Measurements from ENCODE around the gene ATP6V1G2. TPM values are rescaled to one million over a fixed set of nuclear protein-coding genes. Genes with fewer than 3 reads are reported as not detected.

The ATP6V1G2 gene
- total RNA-seq, 4 donors from 2014 or later = 0.82 to 0.95 TPM; not detected in 2

DNA sequence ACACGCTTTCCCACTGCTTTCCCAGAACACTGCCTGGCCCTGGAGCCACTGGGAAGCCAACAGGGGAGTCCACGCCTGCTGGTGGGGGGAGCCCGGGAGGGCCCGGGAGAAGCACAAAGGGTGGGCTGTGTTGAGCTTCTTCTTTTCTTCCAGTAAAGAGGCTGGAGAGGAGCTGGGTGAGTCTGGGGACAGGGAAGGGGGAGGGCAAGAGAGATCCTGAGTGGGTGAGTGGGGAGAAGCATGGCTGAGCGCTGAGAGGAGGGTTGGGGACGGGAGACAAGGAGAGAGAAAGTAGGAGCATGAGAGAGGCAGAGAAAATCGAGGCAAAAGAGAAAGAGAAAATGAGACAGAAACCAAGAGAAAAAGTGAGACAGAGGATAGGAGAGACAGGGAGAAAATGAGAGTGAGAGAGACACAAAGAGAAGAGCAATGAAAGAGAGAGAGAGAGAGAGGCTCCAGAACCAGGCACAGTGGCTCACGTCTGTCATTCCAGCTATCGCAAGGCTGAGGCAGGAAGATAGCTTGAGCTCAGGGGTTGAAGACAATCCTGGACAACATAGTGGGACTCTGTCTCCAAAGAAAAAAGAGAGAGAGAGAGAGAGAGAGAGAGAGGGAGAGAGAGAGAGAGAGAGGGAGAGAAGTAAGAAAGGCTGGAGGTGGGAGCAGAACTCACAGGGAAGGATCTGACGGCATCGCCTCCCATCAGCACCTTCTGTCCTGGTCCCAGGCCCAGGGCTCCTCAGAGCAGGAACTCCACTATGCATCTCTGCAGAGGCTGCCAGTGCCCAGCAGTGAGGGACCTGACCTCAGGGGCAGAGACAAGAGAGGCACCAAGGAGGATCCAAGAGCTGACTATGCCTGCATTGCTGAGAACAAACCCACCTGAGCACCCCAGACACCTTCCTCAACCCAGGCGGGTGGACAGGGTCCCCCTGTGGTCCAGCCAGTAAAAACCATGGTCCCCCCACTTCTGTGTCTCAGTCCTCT is 41.7 kb upstream of the ATP6V1G2 start:
- intact Hi-C loops (cut with DNase I; ENCODE audit: low total_unique reads) (no loop called here), in situ Hi-C loops (cut with MboI; ENCODE audit: low pct_ligation_motif_present in 1 of 4, low pct_unique_long_range_greater_than_20kb in 1 of 4, low sequenced_read_pairs in 3 of 4) (no loop called here)
- WGBS, 2 donors (ENCODE audit: low coverage in 1 of 2) = 59 to 61% methylated on average over 4 to 12 of the region's 12 CpGs
- peaks cover 0 to 21% (median 0%) of the 10 kb centered on the region in 4 donors for H3K4me1 ChIP-seq
- no peaks in the 10 kb centered on the region for H3K27me3 ChIP-seq
- TF ChIP-seq EP300 (IDR thresholded peaks at IDR 0.05; ENCODE audit: low read depth) = no peak
- TF ChIP-seq, protein P1, sequence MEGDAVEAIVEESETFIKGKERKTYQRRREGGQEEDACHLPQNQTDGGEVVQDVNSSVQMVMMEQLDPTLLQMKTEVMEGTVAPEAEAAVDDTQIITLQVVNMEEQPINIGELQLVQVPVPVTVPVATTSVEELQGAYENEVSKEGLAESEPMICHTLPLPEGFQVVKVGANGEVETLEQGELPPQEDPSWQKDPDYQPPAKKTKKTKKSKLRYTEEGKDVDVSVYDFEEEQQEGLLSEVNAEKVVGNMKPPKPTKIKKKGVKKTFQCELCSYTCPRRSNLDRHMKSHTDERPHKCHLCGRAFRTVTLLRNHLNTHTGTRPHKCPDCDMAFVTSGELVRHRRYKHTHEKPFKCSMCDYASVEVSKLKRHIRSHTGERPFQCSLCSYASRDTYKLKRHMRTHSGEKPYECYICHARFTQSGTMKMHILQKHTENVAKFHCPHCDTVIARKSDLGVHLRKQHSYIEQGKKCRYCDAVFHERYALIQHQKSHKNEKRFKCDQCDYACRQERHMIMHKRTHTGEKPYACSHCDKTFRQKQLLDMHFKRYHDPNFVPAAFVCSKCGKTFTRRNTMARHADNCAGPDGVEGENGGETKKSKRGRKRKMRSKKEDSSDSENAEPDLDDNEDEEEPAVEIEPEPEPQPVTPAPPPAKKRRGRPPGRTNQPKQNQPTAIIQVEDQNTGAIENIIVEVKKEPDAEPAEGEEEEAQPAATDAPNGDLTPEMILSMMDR (IDR thresholded peaks at IDR 0.05) = no peak
- no peak for TF ChIP-seq POLR2A (IDR thresholded peaks at IDR 0.05)
- TF ChIP-seq POLR2AphosphoS5 (IDR thresholded peaks at IDR 0.05) = no peak
- no peaks in the 10 kb centered on the region for H3K9me3 ChIP-seq
- DNase-seq = no peak
- peak overlapping the region in 1 of 4 donors; percentile 9 for H3K4me3 ChIP-seq
- no peaks in the 10 kb centered on the region for H3K36me3 ChIP-seq
- peak overlapping the region; percentile 51 to 69 (median 57) for H3K27ac ChIP-seq

DNA sequence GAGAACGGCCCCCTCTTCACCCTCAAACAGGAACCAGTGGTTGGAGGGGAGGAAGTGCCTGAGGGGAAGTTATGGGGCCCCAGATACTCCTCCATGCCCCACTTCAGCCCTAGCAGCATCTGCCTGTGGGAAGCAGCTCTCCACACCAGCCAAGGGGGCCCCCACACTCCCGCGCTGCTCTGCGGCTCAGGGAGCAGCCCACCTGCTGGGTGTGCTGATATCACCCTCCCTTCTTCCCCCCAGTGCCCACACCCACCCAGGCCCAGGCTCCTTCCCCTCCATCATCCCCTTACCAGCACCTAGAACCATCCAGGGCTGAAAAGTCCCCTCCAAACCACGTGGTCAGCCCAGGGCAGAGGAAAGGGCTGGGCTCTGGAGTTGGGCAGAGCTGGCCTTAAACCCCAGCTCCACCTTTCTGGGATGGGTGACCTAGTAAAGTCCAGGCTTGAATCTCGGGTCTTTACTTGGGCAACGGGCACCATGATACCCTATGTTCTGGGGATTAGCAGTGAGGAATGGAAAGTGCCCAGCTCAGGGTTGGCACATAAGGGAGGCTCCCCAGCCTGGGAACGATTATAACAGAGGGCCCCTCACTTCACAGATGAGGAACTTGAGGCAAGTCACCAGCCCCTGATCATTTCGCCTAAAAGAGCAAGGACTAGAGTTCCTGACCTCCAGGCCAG is 40.3 kb upstream of the ATP6V1G2 start:
- H3K4me1 ChIP-seq = peaks cover under 1 to 32% (median 3%) of the 10 kb centered on the region in 4 donors
- in situ Hi-C loops (cut with MboI; ENCODE audit: low pct_ligation_motif_present in 1 of 4, low pct_unique_long_range_greater_than_20kb in 1 of 4, low sequenced_read_pairs in 3 of 4) (no loop called here), intact Hi-C loops (cut with DNase I; ENCODE audit: low total_unique reads) (no loop called here)
- peak overlapping the region; percentile 52 to 69 (median 58) for H3K27ac ChIP-seq
- no peaks in the 10 kb centered on the region for H3K9me3 ChIP-seq
- 64% methylated on average over 9 of the region's 9 CpGs; no CpG with 5 or more reads in 1 of the 2 donors for WGBS, 2 donors (ENCODE audit: low coverage in 1 of 2)
- peak; percentile 24 for DNase-seq
- TF ChIP-seq POLR2A (IDR thresholded peaks at IDR 0.05) (no peak), EP300 (IDR thresholded peaks at IDR 0.05; ENCODE audit: low read depth) (no peak), POLR2AphosphoS5 (IDR thresholded peaks at IDR 0.05) (no peak)
- TF ChIP-seq, protein P1 (IDR thresholded peaks at IDR 0.05) = no peak
- no peak overlapping the region for H3K4me3 ChIP-seq
- no peaks in the 10 kb centered on the region for H3K36me3 ChIP-seq
- no peaks in the 10 kb centered on the region for H3K27me3 ChIP-seq

DNA sequence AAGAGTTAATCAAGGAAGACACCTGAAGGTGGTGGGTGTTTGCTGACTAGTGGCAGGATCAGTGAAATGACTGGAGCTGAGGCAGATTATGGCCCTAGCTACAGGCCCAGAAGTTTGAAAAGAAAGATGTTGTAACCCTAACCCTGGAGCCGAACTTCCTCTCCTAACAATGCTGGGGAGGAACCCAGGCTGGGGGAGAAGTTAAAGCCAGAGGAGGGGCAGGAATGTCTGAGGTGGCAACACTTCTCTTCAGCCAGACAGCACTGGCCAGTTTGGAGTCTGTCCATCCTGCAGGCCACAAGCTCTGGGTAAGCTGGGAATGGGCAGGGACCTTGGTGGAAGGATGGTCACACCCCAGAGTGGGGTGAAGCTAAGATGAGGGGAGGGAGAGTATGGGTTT is 39.6 kb upstream of the ATP6V1G2 start, which contains the start of gene LST1:
Gene LST1 (plus strand): TSS at position 270 of the 400 bp plus-strand sequence. CDS start 1,023 bp downstream, outside the sequence.
- Histone ChIP-seq H3K27ac (peak within 1 kb of the TSS; percentile 52 to 69 (median 58)), H3K4me1 (peaks cover 3 to 39% (median 5%) of the 10 kb centered on the region in 4 donors), H3K27me3 (peaks cover 7% of the 10 kb centered on the region), H3K36me3 (no peaks in the 10 kb centered on the region), H3K9me3 (no peaks in the 10 kb centered on the region), H3K4me3 (no peak within 1 kb of the TSS)
- in situ Hi-C loops (cut with MboI; ENCODE audit: low pct_ligation_motif_present in 1 of 4, low pct_unique_long_range_greater_than_20kb in 1 of 4, low sequenced_read_pairs in 3 of 4) = no loop called here
- DNase-seq = no peak
- intact Hi-C loops (cut with DNase I; ENCODE audit: low total_unique reads) = no loop called here
- TF ChIP-seq POLR2A (IDR thresholded peaks at IDR 0.05) = no peak
- TF ChIP-seq, protein P1 (IDR thresholded peaks at IDR 0.05) = no peak
- WGBS, 2 donors (ENCODE audit: low coverage in 1 of 2) = 50 to 64% methylated on average over 1 of the region's 1 CpG

- in situ Hi-C loops (cut with MboI; ENCODE audit: low pct_ligation_motif_present in 1 of 4, low pct_unique_long_range_greater_than_20kb in 1 of 4, low sequenced_read_pairs in 3 of 4) = no loop called here
- WGBS, 2 donors (ENCODE audit: low coverage in 1 of 2) = 54 to 63% methylated on average over 2 of the region's 2 CpGs
- Histone ChIP-seq H3K27ac (peak overlapping the region; percentile 18 to 69 (median 57)), H3K36me3 (no peaks in the 10 kb centered on the region), H3K9me3 (no peaks in the 10 kb centered on the region), H3K4me1 (peaks cover 6 to 42% (median 6%) of the 10 kb centered on the region in 4 donors), H3K4me3 (no peak overlapping the region), H3K27me3 (peaks cover 7% of the 10 kb centered on the region)
- TF ChIP-seq, protein P1 (IDR thresholded peaks at IDR 0.05) = peak in 1 of 5 experiments; percentile 12
- no peak for TF ChIP-seq POLR2A (IDR thresholded peaks at IDR 0.05)
- no peak for DNase-seq
- intact Hi-C loops (cut with DNase I; ENCODE audit: low total_unique reads) = no loop called here
Observed at GRCh38 chr6:31585491-31585890, 39.1 kb upstream of the ATP6V1G2 start.
